KBM-7 (cell line): Measurements from ENCODE around the gene SPTBN1.
"Not testable (repeated sequence)": the region's sequence is repeated elsewhere in the genome, so short reads cannot be mapped to it uniquely, and the experiment has no call there.

Source experiments
- DNase-seq: peaks from one replicate; pipeline ENCODE4 v3.0.0-alpha.2; 2015
- in situ Hi-C: fragments of 300-500 bp; cut with MboI; formaldehyde crosslinking; loops from 2 replicates; pipeline ENCODE4 v1.14.3; 2020; ENCODE audit warnings: low sequenced_read_pairs, low pct_unique_long_range_greater_than_20kb, mixed read lengths

SPTBN1 gene

GRCh38 chr2:54518430-54518829 is 62.3 kb downstream of the SPTBN1 start:
- DNase-seq: no peak
- in situ Hi-C loops: loop anchor here (25.0 kb wide), 1 partner anchor 331 kb away; no protein-coding TSS in a partner anchor

- in situ Hi-C loops: loop anchor here (25.0 kb wide), 1 partner anchor 333 kb away; no protein-coding TSS in a partner anchor
These were observed 63.8 kb downstream of the SPTBN1 start for GRCh38 chr2:54519841-54520459.

DNA sequence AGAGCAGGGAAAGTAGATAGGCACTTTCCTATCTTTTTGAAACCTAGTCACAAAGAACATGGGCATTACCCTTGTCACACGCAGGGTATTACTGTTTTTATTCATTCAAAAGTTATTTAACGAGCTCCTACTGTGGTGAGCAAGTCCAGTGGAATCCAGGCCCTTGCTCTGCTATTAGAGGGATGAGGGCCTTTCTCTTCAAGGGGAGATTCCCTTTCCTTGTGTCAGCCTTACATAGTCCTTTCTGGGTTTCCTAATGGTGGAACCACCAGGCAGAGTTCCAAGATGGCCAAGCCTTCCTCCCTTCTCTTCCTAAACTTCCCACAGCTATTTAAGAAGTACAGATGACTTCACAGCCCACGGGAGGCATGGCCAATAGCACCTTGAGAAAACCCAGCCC is 64.6 kb downstream of the SPTBN1 start:
- in situ Hi-C loops: loop anchor here (25.0 kb wide), 1 partner anchor 333 kb away; no protein-coding TSS in a partner anchor
- DNase-seq: no peak

More at GRCh38 chr2:54519841-54520459, 63.8 kb downstream of the SPTBN1 start:
- no peak for DNase-seq

GRCh38 chr2:54522624-54523281 is 66.6 kb downstream of the SPTBN1 start:
- DNase-seq: peak; percentile 49
- in situ Hi-C loops: loop anchor here (25.0 kb wide), 1 partner anchor 335 kb away; no protein-coding TSS in a partner anchor

DNA sequence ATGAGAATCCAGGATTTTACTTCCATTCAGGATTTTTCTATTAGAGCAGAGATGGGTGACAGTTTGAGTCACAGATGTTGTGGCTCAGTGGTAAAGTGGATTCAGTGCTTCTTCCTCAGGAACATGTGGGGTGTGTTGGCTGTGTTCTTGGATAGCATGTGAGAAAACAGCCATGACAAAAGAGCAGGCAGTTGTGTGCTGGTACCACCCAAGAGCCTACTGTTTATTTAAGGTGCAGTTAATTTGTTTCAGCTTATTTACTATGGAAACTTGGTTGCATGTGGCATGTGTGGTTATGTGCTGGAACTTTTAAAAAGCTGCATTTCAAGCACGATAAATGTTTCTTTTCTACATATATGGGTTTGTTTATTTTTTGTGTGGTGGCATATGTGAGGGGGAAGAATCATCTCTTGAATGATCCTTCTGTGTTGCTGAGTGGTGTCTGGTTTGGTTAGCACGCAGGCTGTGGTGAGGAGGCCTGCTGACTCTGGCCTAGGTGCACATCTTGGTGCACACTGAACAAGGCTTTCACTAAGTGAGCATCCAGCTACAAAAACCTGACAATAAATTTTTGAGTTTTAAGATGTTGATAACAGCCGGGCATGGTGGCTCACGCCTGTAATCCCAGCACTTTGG is 67.3 kb downstream of the SPTBN1 start:
- in situ Hi-C loops: loop anchor here (25.0 kb wide), 1 partner anchor 336 kb away; no protein-coding TSS in a partner anchor
- no peak for DNase-seq

DNA sequence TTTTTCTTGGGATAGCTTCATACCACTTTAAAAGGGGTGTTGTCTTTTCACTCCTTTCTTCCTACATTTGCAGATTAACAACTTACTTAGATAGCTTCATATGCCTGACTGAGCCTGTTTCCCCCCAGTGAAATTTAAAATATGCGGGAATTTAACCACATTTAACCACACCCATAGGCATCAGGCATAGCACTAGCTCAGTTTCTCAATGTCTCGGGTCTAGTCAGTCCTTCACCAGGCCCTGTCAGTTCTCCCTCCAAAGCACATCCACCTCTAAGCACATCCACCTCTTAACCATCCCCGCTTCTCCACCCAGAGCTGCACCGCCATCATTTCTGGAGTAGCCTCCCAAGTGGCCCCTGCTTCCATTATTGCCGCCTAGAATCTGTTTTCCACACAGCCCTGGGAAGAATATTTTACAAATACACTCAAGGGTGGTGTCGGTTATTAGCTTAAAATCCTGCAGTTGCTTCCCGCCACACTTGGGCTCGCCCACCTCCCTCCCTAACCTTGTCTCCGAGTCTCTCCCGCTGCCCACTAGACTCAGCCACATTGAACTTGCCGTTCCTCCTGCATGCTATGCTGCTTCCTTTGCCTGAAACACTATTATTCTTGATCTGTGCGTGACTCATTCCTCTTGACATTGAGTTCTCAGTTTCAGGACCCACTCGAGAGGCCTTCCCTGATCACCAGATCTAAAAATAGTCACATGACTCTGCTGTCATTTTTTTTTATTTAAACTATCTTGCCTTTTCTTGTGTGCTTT is 68.3 kb downstream of the SPTBN1 start:
- in situ Hi-C loops: loop anchor here (25.0 kb wide), 1 partner anchor 337 kb away; no protein-coding TSS in a partner anchor
- no peak for DNase-seq

GRCh38 chr2:54525321-54525720 is 69.2 kb downstream of the SPTBN1 start:
- no peak for DNase-seq
- in situ Hi-C loops: no loop called here

DNA sequence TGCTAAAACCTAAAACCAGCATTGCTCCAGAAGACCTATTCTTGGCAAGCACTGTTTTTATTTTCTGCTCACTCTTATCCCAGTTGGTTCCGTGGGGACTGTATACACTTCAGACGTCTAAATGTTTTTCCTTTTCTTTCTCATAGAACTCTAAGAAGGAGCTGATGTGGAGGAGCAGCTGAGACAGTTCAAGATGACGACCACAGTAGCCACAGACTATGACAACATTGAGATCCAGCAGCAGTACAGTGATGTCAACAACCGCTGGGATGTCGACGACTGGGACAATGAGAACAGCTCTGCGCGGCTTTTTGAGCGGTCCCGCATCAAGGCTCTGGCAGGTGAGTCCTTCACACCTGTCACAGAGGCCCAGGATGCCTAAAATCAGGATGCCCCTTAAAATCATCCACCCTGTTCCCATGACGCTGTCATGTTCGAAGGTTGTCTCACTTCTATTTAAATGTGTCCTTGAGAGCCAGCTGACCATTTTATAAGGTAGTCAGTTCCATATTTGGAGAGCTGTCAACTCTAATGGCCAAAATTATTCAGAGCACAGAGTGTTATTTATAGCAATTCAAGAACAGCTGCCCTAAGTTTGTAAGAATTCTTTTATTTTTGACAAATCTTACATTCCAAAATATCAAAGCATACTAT is 70.2 kb downstream of the SPTBN1 start:
- in situ Hi-C loops: no loop called here
- no peak for DNase-seq

- DNase-seq: no peak
- in situ Hi-C loops: no loop called here
These were observed 72.3 kb downstream of the SPTBN1 start for GRCh38 chr2:54528311-54528955.

DNA sequence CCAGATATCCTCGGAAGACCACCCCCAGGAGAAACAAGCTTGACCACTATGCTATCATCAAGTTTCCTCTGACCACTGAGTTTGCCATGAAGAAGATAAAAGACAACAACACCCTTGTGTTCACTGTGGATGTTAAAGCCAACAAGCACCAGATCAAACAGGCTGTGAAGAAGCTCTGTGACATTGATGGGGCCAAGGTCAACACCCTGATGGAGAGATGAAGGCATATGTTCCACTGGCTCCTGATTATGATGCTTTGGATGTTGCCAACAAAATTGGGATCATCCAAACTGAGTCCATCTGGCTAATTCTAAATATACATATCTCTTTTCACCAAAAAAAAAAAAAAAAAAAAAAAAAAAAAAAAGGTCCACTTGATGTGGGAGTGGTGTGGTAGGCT is 73.4 kb downstream of the SPTBN1 start:
- DNase-seq, in situ Hi-C loops: not testable (repeated sequence)

DNA sequence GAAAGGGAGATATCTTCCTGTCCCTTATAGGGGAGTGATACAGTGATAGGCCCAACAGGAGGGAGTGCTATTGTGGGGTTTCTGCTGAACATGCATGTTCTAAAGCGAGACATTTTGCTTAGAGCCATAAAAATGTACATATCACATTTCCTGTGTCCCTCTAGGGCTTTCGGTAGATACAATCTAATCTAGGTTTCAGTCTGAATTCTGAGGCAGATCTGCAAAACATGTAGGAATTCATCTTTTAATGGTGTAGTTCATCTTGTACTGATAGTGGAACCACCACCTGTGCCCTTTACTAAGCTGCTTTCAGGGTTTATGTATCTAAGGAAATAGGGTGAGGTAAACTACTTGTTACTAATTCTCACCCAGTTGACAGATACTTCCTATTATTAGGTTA is 73.8 kb downstream of the SPTBN1 start:
- in situ Hi-C loops: no loop called here

GRCh38 chr2:54531558-54531957 is 75.4 kb downstream of the SPTBN1 start:
- no peak for DNase-seq
- in situ Hi-C loops: no loop called here

More for the DNA sequence above, 73.8 kb downstream of the SPTBN1 start:
- DNase-seq: no peak

DNA sequence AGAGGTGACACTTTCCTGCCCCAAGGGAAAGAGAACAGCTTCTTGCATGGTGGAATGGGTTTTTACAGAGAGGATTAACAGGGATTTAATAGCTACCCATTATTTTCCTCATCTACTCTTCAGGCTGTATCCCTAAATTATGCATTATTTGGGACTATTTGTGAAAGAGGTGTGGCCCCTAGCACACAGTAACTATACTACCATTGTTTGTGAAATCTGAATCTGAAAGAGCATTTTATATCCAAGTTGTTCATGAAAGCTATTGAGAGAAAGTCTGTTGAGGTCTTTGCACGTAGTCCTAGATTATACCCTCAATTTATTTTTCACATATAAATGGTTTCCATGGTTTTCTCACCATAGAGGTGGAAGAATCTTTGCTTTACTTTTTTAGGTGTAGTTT is 78.1 kb downstream of the SPTBN1 start:
- in situ Hi-C loops: no loop called here

GRCh38 chr2:54534625-54535024 is 78.5 kb downstream of the SPTBN1 start:
- in situ Hi-C loops: no loop called here
- no peak for DNase-seq

More for the DNA sequence above, 78.1 kb downstream of the SPTBN1 start:
- no peak for DNase-seq

DNA sequence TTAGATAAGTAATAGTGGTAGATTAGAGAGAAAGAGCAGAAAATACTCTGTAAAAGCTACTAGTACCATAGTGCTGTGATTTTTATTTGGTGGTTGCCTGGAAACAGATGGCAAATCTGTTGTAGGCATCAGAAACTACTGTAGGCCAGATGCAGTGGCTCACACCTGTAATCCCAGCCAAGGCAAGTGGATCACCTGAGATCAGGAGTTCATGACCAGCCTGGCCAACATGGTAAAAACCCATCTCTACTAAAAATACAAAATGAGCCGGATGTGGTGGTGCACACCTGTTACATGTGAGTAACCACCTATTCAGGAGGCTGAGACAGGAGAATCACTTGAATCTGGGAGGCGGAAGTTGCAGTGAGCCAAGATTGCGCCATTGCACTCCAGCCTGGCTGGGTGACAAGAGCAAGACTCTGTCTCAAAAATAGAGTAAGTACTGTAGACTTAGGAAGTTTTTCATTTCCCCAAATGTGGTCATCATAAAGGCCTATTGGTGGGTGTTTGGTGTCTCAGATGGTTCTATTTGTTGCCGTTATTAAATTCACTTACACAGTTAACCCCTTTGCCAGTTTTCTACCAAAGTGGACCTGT is 79.6 kb downstream of the SPTBN1 start:
- no peak for DNase-seq
- in situ Hi-C loops: no loop called here

- in situ Hi-C loops: no loop called here
- no peak for DNase-seq
These were observed 80.6 kb downstream of the SPTBN1 start for GRCh38 chr2:54536720-54537119.

DNA sequence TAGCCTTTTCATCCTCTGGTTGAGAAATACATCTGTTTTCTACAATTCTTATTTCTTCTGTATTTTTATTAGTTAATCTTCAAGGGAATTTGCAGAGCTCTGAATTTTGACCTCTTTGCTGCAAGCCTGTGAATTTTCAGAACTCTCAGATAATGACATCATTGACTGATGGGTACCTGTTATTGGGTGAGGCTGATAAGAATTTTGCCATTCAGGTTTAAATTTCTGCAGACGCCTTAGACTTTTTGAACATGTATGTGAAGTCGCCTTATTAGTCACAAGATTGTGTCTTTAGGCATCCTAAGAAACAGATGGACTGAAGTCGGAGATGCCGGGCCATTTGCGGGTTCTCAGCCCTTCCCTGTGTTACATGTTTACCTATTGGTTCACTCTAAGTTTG is 82.4 kb downstream of the SPTBN1 start:
- DNase-seq: no peak
- in situ Hi-C loops: no loop called here

DNA sequence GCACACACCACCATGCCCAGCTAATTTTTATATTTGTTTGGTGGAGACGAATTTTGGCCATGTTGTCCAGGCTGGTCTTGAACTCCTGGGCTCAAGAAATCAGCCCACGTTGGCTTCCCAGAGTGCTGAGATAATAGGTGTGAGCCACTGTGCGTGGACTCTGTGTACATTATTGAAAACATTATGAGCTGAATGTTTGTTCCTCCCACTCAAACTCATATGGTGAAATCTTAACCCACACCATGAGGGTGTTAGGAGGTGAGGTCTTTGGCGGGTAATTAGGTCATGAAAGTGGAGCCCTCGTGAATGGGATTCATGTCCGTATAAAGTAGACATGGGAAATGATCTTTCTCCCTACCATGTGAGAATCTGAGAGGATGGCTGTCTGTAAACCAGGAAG is 83.6 kb downstream of the SPTBN1 start:
- in situ Hi-C loops: no loop called here
- DNase-seq: no peak
